Activated naive CD4-positive, alpha-beta T cell treated with anti-CD3 and anti-CD28 coated beads for 36 hours (primary cell): ENCODE data around the gene GALR2. TPM values are rescaled to one million over a fixed set of nuclear protein-coding genes. Genes with fewer than 3 reads are reported as not detected.
"Not testable (repeated sequence)": the region's sequence is repeated elsewhere in the genome, so short reads cannot be mapped to it uniquely, and the experiment has no call there.

Experiments used
- CTCF ChIA-PET: fragments of 350-600 bp; sonication (Branson Sonifier 250); formaldehyde crosslinking; loops from one replicate; lab custom pipeline; 2021; ENCODE audit warnings: antibody characterized with exemption; lab: Charles Lee
- DNase-seq: peaks from one replicate; pipeline ENCODE4 v3.0.0-alpha.2; 2020
- H3K27ac Mint-ChIP-seq: one replicate; pipeline ENCODE4 v1.8.0; 2021; ENCODE audit warnings: mild to moderate bottlenecking, mixed read lengths
- H3K27me3 Mint-ChIP-seq: one replicate; pipeline ENCODE4 v1.8.0; 2021; ENCODE audit warnings: low read depth, mixed read lengths
- H3K36me3 Mint-ChIP-seq: one replicate; pipeline ENCODE4 v1.8.0; 2021; ENCODE audit warnings: low read depth, mixed read lengths
- H3K4me1 Mint-ChIP-seq: one replicate; pipeline ENCODE4 v1.8.0; 2021; ENCODE audit warnings: low read depth, mixed read lengths
- H3K4me3 Mint-ChIP-seq: one replicate; pipeline ENCODE4 v1.8.0; 2021; ENCODE audit warnings: mild to moderate bottlenecking, moderate library complexity, mixed read lengths
- H3K9me3 Mint-ChIP-seq: one replicate; pipeline ENCODE4 v1.8.0; 2021; ENCODE audit warnings: mixed read lengths
- intact Hi-C: fragments of 100-400 bp; cut with micrococcal nuclease; formaldehyde crosslinking; loops from one replicate; pipeline ENCODE4 v1.15.1; 2023
- total RNA-seq, 2 experiments: library from RNA; stranded (reverse); gene quantifications; one replicate each; pipeline ENCODE4 v1.2.3, GENCODE V29; 2021

GALR2 gene
- total RNA-seq, 2 experiments from 2014 or later = 3.3 to 3.6 TPM

DNA sequence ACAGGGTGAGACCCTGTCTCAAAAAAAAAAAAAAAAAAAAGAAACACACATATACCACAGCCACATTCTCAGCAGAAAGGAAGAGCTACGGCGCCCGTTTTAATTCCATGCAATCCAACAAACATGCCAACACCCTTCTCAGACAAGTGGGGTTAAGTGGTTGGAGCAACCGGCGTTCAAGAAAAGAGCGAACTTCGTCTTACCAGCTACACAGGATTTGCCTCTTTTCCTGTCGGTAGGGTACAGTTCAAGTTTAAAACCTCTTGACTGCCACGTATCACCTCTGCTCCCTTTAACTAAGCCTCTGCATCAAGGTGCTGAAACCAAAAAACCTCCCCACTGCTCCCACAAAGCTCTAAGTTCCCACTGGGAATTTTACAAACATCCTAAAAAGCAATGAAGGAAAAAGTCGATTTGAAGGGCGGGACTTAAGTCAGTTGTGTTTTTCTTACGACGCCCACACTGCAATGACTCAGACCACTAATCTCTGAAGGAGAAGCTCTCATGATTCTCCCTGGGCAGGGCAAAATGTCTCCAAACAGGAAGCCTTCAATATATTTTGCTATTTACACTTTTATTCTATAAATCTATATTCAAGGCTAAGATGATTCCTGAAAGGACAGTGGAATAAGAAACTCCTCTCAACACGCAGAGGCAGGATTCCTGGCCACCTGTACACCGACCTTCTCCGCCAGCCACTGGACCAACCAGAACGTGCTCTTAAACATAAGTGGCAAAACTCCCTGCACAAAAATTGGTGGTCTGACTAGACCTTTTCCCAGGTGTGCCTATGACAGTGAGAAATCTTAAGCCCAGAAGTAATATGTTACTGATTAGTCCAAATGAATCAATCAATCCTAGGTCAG is 21.1 kb upstream of the GALR2 start:
- no peaks in the 10 kb centered on the region for H3K9me3 Mint-ChIP-seq
- peak overlapping the region; percentile 22 for H3K27ac Mint-ChIP-seq
- H3K4me3 Mint-ChIP-seq = no peak overlapping the region
- CTCF ChIA-PET = interaction anchor here (0.5 to 1.4 kb wide), 4 partner anchors 10 to 332 kb away, joined by 3 to 6 read pairs (median 4); no protein-coding TSS in a partner anchor
- DNase-seq = peak; percentile 22
- peaks cover 25% of the 10 kb centered on the region for H3K36me3 Mint-ChIP-seq
- no peaks in the 10 kb centered on the region for H3K27me3 Mint-ChIP-seq
- intact Hi-C loops = no loop called here
- H3K4me1 Mint-ChIP-seq = peaks cover 23% of the 10 kb centered on the region

DNA sequence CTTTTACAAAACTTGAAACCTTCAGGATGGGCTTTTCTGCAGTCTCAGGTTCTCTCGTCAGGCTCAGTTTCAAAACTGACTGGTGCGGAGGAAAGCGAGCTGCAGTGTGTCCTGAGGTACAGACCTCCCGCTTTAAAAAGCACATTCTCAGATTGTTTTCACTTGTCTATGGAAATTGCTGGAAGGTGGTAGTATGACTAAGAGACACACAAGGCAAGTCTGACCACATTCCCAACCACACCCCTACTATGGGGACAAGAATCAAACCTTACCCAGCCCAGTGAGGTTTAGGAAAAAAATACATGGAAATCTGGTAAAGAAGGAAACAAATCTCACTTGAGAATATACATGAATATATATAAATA is 20.5 kb upstream of the GALR2 start:
- no peak overlapping the region for H3K27ac Mint-ChIP-seq
- no peaks in the 10 kb centered on the region for H3K27me3 Mint-ChIP-seq
- intact Hi-C loops = no loop called here
- no peaks in the 10 kb centered on the region for H3K9me3 Mint-ChIP-seq
- H3K36me3 Mint-ChIP-seq = peaks cover 28% of the 10 kb centered on the region
- CTCF ChIA-PET = interaction anchor here (0.8 to 1.4 kb wide), 2 partner anchors 9 to 12 kb away, joined by 3 to 6 read pairs; no protein-coding TSS in a partner anchor
- no peak overlapping the region for H3K4me3 Mint-ChIP-seq
- DNase-seq = no peak
- H3K4me1 Mint-ChIP-seq = peaks cover 23% of the 10 kb centered on the region

DNA sequence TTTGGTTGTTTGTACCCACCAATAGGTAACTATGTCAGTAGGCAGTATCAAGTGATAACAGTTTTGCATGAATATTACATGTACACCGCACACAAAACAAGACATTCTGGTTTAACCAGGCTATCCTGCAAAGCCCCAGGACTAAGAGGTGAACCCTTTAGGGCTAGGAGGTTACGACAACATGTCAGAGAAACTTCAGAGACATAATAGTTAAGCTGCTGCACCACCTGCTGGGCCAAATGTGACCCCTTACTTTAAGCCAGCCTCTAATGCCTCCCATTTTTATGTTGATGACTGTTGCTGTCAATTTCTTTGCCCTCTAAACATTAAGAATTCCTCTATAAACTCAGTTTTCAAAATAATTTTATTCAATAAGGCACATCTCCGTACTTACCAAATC is 17.7 kb upstream of the GALR2 start:
- H3K27ac Mint-ChIP-seq = no peak overlapping the region
- DNase-seq = no peak
- H3K27me3 Mint-ChIP-seq = no peaks in the 10 kb centered on the region
- intact Hi-C loops = no loop called here
- CTCF ChIA-PET = interaction anchor here (1.2 kb wide), 1 partner anchor 43 kb away, joined by 5 read pairs; no protein-coding TSS in a partner anchor
- peaks cover 38% of the 10 kb centered on the region for H3K36me3 Mint-ChIP-seq
- H3K4me1 Mint-ChIP-seq = peaks cover 9% of the 10 kb centered on the region
- H3K9me3 Mint-ChIP-seq = no peaks in the 10 kb centered on the region
- no peak overlapping the region for H3K4me3 Mint-ChIP-seq

DNA sequence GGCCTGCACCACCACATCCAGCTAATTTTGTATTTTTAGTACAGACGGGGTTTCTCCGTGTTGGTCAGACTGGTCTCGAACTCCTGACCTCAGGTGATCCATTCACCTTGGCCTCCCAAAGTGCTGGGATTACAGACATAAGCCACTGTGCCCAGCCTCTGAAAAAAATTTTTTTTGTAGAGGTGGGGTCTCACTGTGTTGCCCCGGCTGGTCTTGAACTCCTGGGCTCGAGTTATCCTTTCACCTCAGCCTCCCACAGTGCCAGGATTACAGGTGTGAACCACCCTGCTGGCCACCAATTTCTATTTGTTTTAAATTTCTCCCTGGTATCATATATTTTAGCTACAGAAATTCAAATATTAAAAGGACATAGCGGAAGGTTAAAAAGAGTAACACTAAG is 16.3 kb upstream of the GALR2 start:
- DNase-seq, H3K27me3 Mint-ChIP-seq, H3K27ac Mint-ChIP-seq, intact Hi-C loops, H3K4me3 Mint-ChIP-seq, H3K9me3 Mint-ChIP-seq: not testable (repeated sequence)
- H3K4me1 Mint-ChIP-seq = peaks cover 12% of the 10 kb centered on the region
- CTCF ChIA-PET = interaction anchor here (0.6 to 0.7 kb wide), 3 partner anchors 9 to 39 kb away, joined by 3 to 4 read pairs (median 3); no protein-coding TSS in a partner anchor
- peaks cover 43% of the 10 kb centered on the region for H3K36me3 Mint-ChIP-seq

DNA sequence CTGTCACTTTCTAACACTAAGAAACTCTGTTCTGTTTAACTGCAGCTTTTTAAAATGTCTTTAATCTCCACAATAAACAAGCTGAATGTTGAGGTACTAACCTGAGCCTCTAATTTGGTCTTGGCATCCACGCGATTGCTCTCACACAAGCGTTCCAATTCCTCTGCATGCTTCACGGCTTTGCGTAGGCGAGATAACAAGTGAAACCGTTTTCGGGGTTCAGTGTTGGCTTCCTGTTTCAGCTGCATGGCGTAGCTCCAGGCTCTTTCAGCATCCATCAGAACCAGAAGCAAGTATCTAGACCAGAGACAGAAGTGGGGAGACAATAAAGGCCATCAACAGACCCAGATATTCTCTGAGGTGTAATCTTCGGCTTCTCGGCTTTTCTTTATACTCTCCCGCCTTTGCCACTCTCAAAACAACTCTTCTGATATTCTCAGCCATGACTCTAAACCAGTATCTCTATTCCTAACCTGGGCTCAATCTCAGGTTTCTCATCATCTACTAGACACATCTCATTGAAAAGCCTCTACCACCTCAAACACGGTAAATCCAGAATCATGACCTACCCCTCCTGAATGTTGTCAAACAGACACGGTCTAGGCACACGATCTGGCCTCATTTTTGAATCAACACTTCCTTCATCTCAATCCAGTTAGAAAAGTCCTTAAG is 10.6 kb upstream of the GALR2 start:
- Mint-ChIP-seq H3K27ac (peak overlapping the region; percentile 79), H3K4me3 (peak overlapping the region; percentile 52), H3K36me3 (peaks cover 57% of the 10 kb centered on the region), H3K9me3 (no peaks in the 10 kb centered on the region), H3K27me3 (no peaks in the 10 kb centered on the region), H3K4me1 (peaks cover 23% of the 10 kb centered on the region)
- CTCF ChIA-PET = interaction anchor here (0.6 to 2.5 kb wide), 4 partner anchors 50 to 161 kb away, joined by 3 to 15 read pairs (median 3); no protein-coding TSS in a partner anchor
- peak; percentile 73 for DNase-seq
- intact Hi-C loops = loop anchor here (1.0 kb wide), 1 partner anchor 7 kb away; no protein-coding TSS in a partner anchor

DNA sequence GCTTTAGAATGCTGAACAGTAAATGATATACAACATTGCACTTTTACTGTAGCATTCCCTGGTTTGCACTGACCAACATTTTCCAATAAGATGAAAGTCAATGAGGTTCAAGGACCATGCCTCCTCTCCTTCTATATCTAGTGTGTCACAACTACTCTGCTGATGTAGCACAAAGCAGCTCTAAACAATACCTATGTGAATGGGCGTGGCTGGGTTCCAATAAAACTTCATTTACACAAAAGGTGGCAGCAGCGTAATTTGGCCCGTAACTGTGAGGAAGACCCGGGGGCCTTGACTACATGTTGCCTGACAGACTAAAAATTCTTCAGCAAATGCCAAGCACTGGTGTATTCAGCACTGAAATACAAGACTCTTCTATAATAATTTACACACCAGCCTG is 8.8 kb upstream of the GALR2 start:
- H3K36me3 Mint-ChIP-seq = peaks cover 50% of the 10 kb centered on the region
- CTCF ChIA-PET = interaction anchor here (0.5 to 1.0 kb wide), 2 partner anchors 12 to 649 kb away, joined by 3 to 6 read pairs; no protein-coding TSS in a partner anchor
- no peaks in the 10 kb centered on the region for H3K27me3 Mint-ChIP-seq
- no peaks in the 10 kb centered on the region for H3K9me3 Mint-ChIP-seq
- intact Hi-C loops = no loop called here
- H3K4me1 Mint-ChIP-seq = peaks cover 30% of the 10 kb centered on the region
- H3K27ac Mint-ChIP-seq = no peak overlapping the region
- DNase-seq = no peak
- no peak overlapping the region for H3K4me3 Mint-ChIP-seq

DNA sequence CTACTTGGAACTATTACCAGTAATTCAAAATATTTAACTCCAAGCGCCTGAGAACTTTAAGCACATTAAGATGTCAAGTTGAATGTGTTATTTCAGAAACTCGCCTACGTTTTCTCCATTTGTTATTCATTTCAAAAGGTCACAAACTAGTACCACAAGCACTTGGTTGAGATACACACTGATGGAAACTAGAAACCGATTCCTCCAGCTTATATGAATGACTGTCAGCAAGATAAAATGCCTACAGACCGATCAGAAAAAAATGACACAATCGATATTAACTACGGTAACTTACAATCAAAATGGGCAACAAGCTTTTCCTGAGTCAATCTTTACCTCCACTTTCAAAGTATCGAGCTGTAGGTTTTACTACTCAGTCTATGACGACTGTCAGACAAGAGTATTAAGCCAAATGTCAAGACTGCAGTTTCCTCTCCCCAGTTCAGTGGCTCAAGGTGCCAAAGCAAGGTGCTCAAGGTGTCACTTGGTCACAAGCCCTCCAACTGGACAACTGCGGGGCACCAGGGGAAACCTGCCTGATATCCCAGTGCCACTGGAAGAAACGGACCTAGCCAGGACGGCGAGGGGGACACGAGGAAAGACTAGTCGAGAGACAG is 2.9 kb upstream of the GALR2 start:
- no peaks in the 10 kb centered on the region for H3K9me3 Mint-ChIP-seq
- H3K27ac Mint-ChIP-seq = peak overlapping the region; percentile 98
- peaks cover 18% of the 10 kb centered on the region for H3K36me3 Mint-ChIP-seq
- peak overlapping the region; percentile 95 for H3K4me3 Mint-ChIP-seq
- H3K27me3 Mint-ChIP-seq = peaks cover 28% of the 10 kb centered on the region
- DNase-seq = peak; percentile 56
- peaks cover 43% of the 10 kb centered on the region for H3K4me1 Mint-ChIP-seq
- intact Hi-C loops = loop anchor here (1.0 to 5.0 kb wide), 7 partner anchors 8 to 294 kb away; partner anchors contain the start of genes EXOC7 and UBALD2
- CTCF ChIA-PET = interaction anchor here (0.8 to 1.3 kb wide), 4 partner anchors 9 to 110 kb away, joined by 3 to 7 read pairs (median 4); no protein-coding TSS in a partner anchor

DNA sequence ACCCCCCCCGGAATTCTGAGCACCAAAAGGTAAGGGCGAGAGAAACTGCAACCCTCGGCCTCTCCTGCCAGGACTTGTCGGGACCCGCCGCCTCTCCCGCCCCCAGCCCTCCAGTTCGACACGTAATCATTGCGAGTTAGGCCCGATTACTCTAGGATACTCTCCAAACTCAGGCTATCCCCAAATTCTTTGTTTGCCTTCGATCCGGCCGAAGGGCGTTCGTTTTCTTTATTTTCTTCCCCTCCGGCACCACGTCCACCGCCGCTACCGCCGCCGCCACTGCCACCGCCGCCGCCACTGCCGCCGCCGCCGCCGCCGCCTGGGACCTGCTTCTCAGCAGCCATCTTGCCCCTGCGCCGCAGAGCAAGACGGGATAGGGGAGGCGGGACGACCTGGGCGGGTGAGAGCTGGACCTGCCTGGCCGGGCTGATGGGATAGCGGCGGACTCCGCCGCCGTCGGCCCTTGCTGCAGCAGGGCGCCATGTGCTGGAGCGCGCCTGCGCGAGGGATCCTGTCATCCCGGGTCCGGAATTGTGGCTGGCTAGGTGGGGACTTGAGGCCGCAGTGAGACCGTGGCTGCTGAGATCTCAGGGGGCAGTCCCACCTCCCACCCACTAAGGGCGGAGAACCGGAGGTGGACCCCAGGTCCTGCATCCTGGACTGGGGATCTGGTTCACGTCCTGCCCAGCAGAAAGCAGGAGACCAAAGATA is 2.3 kb upstream of the GALR2 start, which contains the start of gene SRP68:
TSS of gene SRP68 (minus strand) at position 370 of the 711 bp plus-strand sequence. CDS start at position 344, 26 bp downstream.
- peak; percentile 86 for DNase-seq
- H3K4me3 Mint-ChIP-seq = peak within 1 kb of the TSS; percentile 95
- CTCF ChIA-PET = interaction anchor here (0.8 to 1.3 kb wide), 3 partner anchors 43 to 110 kb away, joined by 3 to 7 read pairs (median 5); no protein-coding TSS in a partner anchor
- peaks cover 33% of the 10 kb centered on the region for H3K27me3 Mint-ChIP-seq
- H3K36me3 Mint-ChIP-seq = peaks cover 13% of the 10 kb centered on the region
- H3K4me1 Mint-ChIP-seq = peaks cover 49% of the 10 kb centered on the region
- intact Hi-C loops = loop anchor here (5.0 kb wide), 1 partner anchor 295 kb away; a partner anchor contains a TSS
- H3K9me3 Mint-ChIP-seq = no peaks in the 10 kb centered on the region
- peak within 1 kb of the TSS; percentile 98 for H3K27ac Mint-ChIP-seq

DNA sequence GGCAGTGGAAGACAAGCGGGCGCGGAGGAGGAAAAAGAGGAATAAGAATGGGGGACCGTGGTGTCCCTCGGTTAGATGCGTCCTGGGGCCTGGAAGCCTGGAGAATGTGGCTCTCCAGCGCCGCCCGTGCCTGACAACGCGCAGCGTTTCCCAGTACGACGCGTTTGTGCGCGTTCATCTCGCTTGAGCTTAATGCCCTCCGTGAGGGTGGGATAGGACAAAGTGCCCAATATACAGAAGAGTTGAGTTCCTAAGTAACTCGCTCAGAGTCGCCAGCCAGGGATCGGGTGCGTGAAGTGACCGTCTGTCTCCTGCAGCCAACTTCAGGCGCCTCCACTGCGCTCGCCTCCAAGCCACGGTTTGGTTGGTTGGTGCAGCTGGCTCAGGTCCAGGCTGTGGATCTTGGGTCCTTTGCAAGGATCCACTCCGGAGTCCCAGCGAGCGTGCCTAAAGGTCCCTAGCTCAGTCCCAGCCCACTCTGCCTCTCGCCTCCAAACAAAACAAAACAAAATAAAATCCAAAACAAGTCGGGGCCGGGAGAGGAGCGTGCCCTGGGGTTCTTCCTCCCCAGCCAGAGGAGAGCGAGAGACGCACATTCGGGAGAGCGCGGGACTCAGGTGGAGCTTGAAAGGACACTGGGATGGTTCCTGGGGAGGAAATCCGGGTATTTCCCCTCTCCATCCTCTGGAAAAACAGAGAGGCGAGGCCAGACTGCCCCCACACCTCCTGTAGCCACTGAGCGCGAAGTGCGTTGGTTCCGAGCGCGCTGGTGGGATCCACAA is 974 bp downstream of the GALR2 start:
- H3K27ac Mint-ChIP-seq = no peak overlapping the region
- DNase-seq = peak; percentile 50
- no peaks in the 10 kb centered on the region for H3K9me3 Mint-ChIP-seq
- intact Hi-C loops = loop anchor here (1.0 kb wide), 1 partner anchor 61 kb away; no protein-coding TSS in a partner anchor
- peaks cover 61% of the 10 kb centered on the region for H3K4me1 Mint-ChIP-seq
- CTCF ChIA-PET = interaction anchor here (1.5 kb wide), 2 partner anchors 20 to 61 kb away, joined by 3 to 4 read pairs; no protein-coding TSS in a partner anchor
- H3K36me3 Mint-ChIP-seq = no peaks in the 10 kb centered on the region
- peaks cover 53% of the 10 kb centered on the region for H3K27me3 Mint-ChIP-seq
- H3K4me3 Mint-ChIP-seq = peak overlapping the region; percentile 53

DNA sequence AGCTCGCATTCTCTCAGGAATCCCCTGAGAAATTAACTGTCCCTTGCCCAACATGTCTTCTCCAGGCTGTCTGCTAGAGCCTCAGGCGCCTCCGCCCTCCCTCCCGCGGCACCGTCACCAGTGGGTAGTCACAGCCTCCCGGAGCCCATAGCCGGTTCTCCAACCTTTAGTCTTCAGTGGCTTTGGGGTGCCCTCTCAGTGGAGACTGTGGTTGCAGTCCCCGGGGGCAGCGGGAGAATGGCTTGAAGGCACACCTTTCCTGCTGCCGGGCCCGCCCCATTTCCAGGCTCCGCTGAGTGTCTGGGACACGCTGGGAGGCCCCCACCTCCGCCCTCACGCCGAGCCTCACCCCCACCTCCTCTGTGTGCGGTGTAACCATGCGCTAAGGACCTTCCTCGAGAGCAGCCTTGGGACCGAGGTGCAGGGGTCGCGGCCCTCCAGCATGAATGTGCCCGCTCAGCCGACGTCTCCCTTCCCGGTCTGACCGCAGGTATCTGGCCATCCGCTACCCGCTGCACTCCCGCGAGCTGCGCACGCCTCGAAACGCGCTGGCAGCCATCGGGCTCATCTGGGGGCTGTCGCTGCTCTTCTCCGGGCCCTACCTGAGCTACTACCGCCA is 1.7 kb downstream of the GALR2 start:
- intact Hi-C loops = no loop called here
- Mint-ChIP-seq H3K36me3 (no peaks in the 10 kb centered on the region), H3K27ac (no peak overlapping the region), H3K4me3 (peak overlapping the region; percentile 63), H3K4me1 (peaks cover 55% of the 10 kb centered on the region), H3K9me3 (no peaks in the 10 kb centered on the region), H3K27me3 (peaks cover 53% of the 10 kb centered on the region)
- no peak for DNase-seq
- CTCF ChIA-PET = interaction anchor here (1.5 kb wide), 2 partner anchors 21 to 62 kb away, joined by 3 to 4 read pairs; no protein-coding TSS in a partner anchor
